Panc1 (cell line): Measurements from ENCODE around the gene TESK2. TPM values are rescaled to one million over a fixed set of nuclear protein-coding genes. Genes with fewer than 3 reads are reported as not detected.
A peak's percentile ranks its signal among the peaks of the same experiment; 100 is the strongest.

ENCODE experiments used
- ATAC-seq: fragments of 200-7000 bp; cut with Tn5 transposase; 2 replicates; pipeline ENCODE4 v1.9.1; 2020; ENCODE audit warnings: mild to moderate bottlenecking, moderate library complexity
- BruUV-seq: library from RNA; stranded (reverse); fragments of 400-500 nt; replicated peaks from 2 replicates; lab custom pipeline; 2021; lab: Mats Ljungman, UMichigan
- CTCF ChIA-PET: fragments of 300-600 bp; sonication (Branson Sonifier 250); formaldehyde crosslinking; loops from one replicate; lab custom pipeline; 2022; ENCODE audit warnings: antibody characterized with exemption; lab: Charles Lee
- POLR2A ChIA-PET: fragments of 300-600 bp; sonication (Branson Sonifier 250); formaldehyde crosslinking; loops from one replicate; lab custom pipeline; 2022; ENCODE audit warnings: antibody characterized with exemption; lab: Charles Lee
- DNase-seq: peaks from one replicate; pipeline ENCODE4 v3.0.0-alpha.2; 2010; ENCODE audit warnings: low read depth, low spot score
- H3K27ac ChIP-seq: 2 replicates; pipeline ENCODE4 v1.5.1; 2011; ENCODE audit warnings: mild to moderate bottlenecking, low read length, inconsistent platforms
- H3K27me3 ChIP-seq: fragments of 200-500 bp; sonication (Bioruptor generic); 2 replicates; pipeline ENCODE4 v1.6.0; 2014; ENCODE audit warnings: low read length, inconsistent platforms; ENCODE audit not compliant: control insufficient read depth, insufficient read depth
- H3K36me3 ChIP-seq: fragments of 200-500 bp; sonication (Bioruptor generic); 2 replicates; pipeline ENCODE4 v1.5.1; 2014; ENCODE audit warnings: inconsistent platforms, mild to moderate bottlenecking, low read length, moderate library complexity; ENCODE audit not compliant: control insufficient read depth, insufficient read depth
- H3K4me1 ChIP-seq: 2 replicates; pipeline ENCODE4 v1.5.1; 2011; ENCODE audit warnings: inconsistent platforms, mild to moderate bottlenecking, low read length, moderate library complexity; ENCODE audit not compliant: control insufficient read depth, insufficient read depth
- H3K4me3 ChIP-seq, 2 experiments: 2 replicates each; pipeline ENCODE4 v1.5.1; 2011 to 2012; ENCODE audit warnings: low read depth in 2 of 2, low read length in 2 of 2, mild to moderate bottlenecking in 2 of 2, inconsistent platforms in 1 of 2, moderate library complexity in 1 of 2
- H3K9me3 ChIP-seq: fragments of 200-500 bp; sonication (Bioruptor generic); 2 replicates; pipeline ENCODE4 v1.5.1; 2014; ENCODE audit warnings: low read depth, mild to moderate bottlenecking, inconsistent platforms, low read length, moderate library complexity; ENCODE audit not compliant: control insufficient read depth, insufficient read depth
- CTCF ChIP-seq: fragments of 450-650 bp; IDR thresholded peaks from 2 replicates; pipeline ENCODE4 v1.5.1; 2017; ENCODE audit warnings: mild to moderate bottlenecking
- POLR2AphosphoS5 ChIP-seq: IDR thresholded peaks from 2 replicates; pipeline ENCODE4 v1.6.1; 2012; ENCODE audit warnings: mild to moderate bottlenecking, low read depth, low read length, moderate library complexity
- REST ChIP-seq, 2 experiments: IDR thresholded peaks; 2 replicates each; pipeline ENCODE4 v1.6.1; 2011 to 2012; ENCODE audit warnings: low read depth in 2 of 2, control low read depth in 1 of 2, low read length in 1 of 2, mild to moderate bottlenecking in 1 of 2, moderate library complexity in 1 of 2; ENCODE audit not compliant: insufficient read depth in 1 of 2
- SIN3A ChIP-seq: IDR thresholded peaks from 2 replicates; pipeline ENCODE4 v1.6.1; 2012; ENCODE audit warnings: low read depth, mild to moderate bottlenecking, low read length, moderate library complexity, borderline replicate concordance; ENCODE audit not compliant: insufficient read depth
- TCF7L2 ChIP-seq: IDR thresholded peaks from 2 replicates; pipeline ENCODE4 v1.6.1; 2011; ENCODE audit warnings: mild to moderate bottlenecking, low read depth, low read length, inconsistent platforms
- in situ Hi-C: cut with HindIII; loops from 2 replicates; pipeline ENCODE4 v1.10.0; 2016; ENCODE audit warnings: low sequenced_read_pairs, low pct_unique_long_range_greater_than_20kb
- intact Hi-C: fragments of 100-400 bp; cut with micrococcal nuclease; formaldehyde crosslinking; loops from one replicate; pipeline ENCODE4 v1.10.0; 2022; ENCODE audit not compliant: unreplicated experiment
- total RNA-seq: library from RNA; stranded (reverse); gene quantifications from one replicate; pipeline ENCODE4 v1.2.1, GENCODE V29; 2021; ENCODE audit not compliant: unreplicated experiment

Gene TESK2
- total RNA-seq, 1 experiment from 2014 or later, result 3.3 TPM

- no TSS peak for BruUV-seq
- no peak; the same call in 1 of the 2 replicates for ATAC-seq
- Histone ChIP-seq H3K27me3 (no peaks in the 10 kb centered on the region), H3K27ac (peak overlapping the region; percentile 76), H3K9me3 (no peaks in the 10 kb centered on the region), H3K4me3 (peak overlapping the region; percentile 48 to 68), H3K36me3 (no peaks in the 10 kb centered on the region), H3K4me1 (peaks cover 19% of the 10 kb centered on the region)
- ChIA-PET CTCF (interaction anchor here (0.7 kb wide), 1 partner anchor 312 kb away, joined by 3 read pairs; no protein-coding TSS in a partner anchor), POLR2A (interaction anchor here (1.0 kb wide), 1 partner anchor 22 kb away, joined by 3 read pairs; no protein-coding TSS in a partner anchor)
- in situ Hi-C loops, result no loop called here
- no peak for DNase-seq
- TF ChIP-seq SIN3A (no peak), CTCF (no peak)
- intact Hi-C loops, result no loop called here
Observed at GRCh38 chr1:45325851-45326506, 165.0 kb downstream of the TESK2 start.

- Histone ChIP-seq H3K4me1 (peaks cover 8% of the 10 kb centered on the region; the same call in 1 of the 2 replicates), H3K9me3 (no peaks in the 10 kb centered on the region), H3K4me3 (no peak overlapping the region), H3K27me3 (no peaks in the 10 kb centered on the region), H3K36me3 (no peaks in the 10 kb centered on the region), H3K27ac (no peak overlapping the region)
- POLR2A ChIA-PET, result no interaction called here
- CTCF ChIA-PET, result no interaction called here
- DNase-seq (no peak), ATAC-seq (no peak)
- BruUV-seq, result no TSS peak
- intact Hi-C loops (no loop called here), in situ Hi-C loops (no loop called here)
- TF ChIP-seq POLR2AphosphoS5 (no peak), TCF7L2 (no peak), SIN3A (no peak), REST (IDR thresholded peaks at IDR 0.05; ENCODE audit: insufficient read depth in 1 of 2, low read depth in 2 of 2, low read length in 1 of 2) (no peak), CTCF (no peak)
Observed at GRCh38 chr1:45322486-45323040, 168.4 kb downstream of the TESK2 start.
